HG03558 (cell line): ENCODE measurements around the gene MICALL2.

Experiments used
- ATAC-seq: cut with Tn5 transposase; IDR thresholded peaks from one replicate; pipeline ENCODE4 v1.9.1; 2021; ENCODE audit warnings: moderate number of reproducible peaks; ENCODE audit not compliant: unreplicated experiment; ENCODE audit errors: extremely low read depth

MICALL2 gene

GRCh38 chr7:1402110-1402790, 57.0 kb downstream of the MICALL2 start:
- ATAC-seq: no peak

GRCh38 chr7:1401011-1401410, 58.3 kb downstream of the MICALL2 start:
- no peak for ATAC-seq

- ATAC-seq: no peak
These were observed 58.9 kb downstream of the MICALL2 start for GRCh38 chr7:1400371-1400770.

GRCh38 chr7:1397491-1398327, 61.6 kb downstream of the MICALL2 start:
- no peak for ATAC-seq

- ATAC-seq: no peak
These were observed 63.1 kb downstream of the MICALL2 start for GRCh38 chr7:1396195-1396594.

GRCh38 chr7:1395211-1396070, 63.8 kb downstream of the MICALL2 start:
- no peak for ATAC-seq

- no peak for ATAC-seq
These were observed 64.9 kb downstream of the MICALL2 start for GRCh38 chr7:1394371-1394770.

GRCh38 chr7:1393421-1393820, 65.8 kb downstream of the MICALL2 start:
- ATAC-seq: no peak

- ATAC-seq: no peak
These were observed 66.7 kb downstream of the MICALL2 start for GRCh38 chr7:1392556-1392955.

- ATAC-seq: no peak
These were observed 67.8 kb downstream of the MICALL2 start for GRCh38 chr7:1391449-1391848.

- no peak for ATAC-seq
These were observed 70.5 kb downstream of the MICALL2 start for GRCh38 chr7:1388703-1389335.

- no peak for ATAC-seq
These were observed 71.1 kb downstream of the MICALL2 start for GRCh38 chr7:1388021-1388702.

GRCh38 chr7:1387261-1387660, 72.0 kb downstream of the MICALL2 start:
- no peak for ATAC-seq

GRCh38 chr7:1386623-1387220, 72.5 kb downstream of the MICALL2 start:
- no peak for ATAC-seq

GRCh38 chr7:1385809-1386622, 73.3 kb downstream of the MICALL2 start:
- no peak for ATAC-seq

GRCh38 chr7:1385086-1385808, 74.0 kb downstream of the MICALL2 start:
- ATAC-seq: no peak
